Measurements from ENCODE around the gene SIGMAR1. TPM values are rescaled to one million over a fixed set of nuclear protein-coding genes. Genes with fewer than 3 reads are reported as not detected.

SIGMAR1 gene
- total and polyA plus RNA-seq, 2 of the 8 experiments (the other 6 are each of a cell fraction or from before 2014, with no cell fraction given) = 84.2 to 134 TPM

- no peak for FAIRE-seq
These were observed 33.7 kb upstream of the SIGMAR1 start for GRCh38 chr9:34671307-34671706.

More at GRCh38 chr9:34671307-34671706, 33.7 kb upstream of the SIGMAR1 start:
- Histone ChIP-seq H3K18ac (ENCODE audit: extremely low read depth, low read length) (no peak overlapping the region), H3K27ac (ENCODE audit: low read depth, low read length) (no peak overlapping the region), H3K9ac (replicated peaks in 1 of 4; ENCODE audit: extremely low read depth in 1 of 4, low read depth in 3 of 4, low read length in 3 of 4) (no peak overlapping the region), H3K79me1 (ENCODE audit: low read depth, low read length) (no peaks in the 10 kb centered on the region), H2BK15ac (ENCODE audit: low read length) (no peak overlapping the region), H4K20me1 (replicated peaks in 1 of 2; ENCODE audit: control insufficient read depth in 1 of 2, insufficient read depth in 2 of 2, low read length in 2 of 2) (peaks cover 0 to 6% of the 10 kb centered on the region in 2 experiments), H3K36me3 (ENCODE audit: control insufficient read depth in 2 of 4, insufficient read depth in 4 of 4, low read length in 3 of 4) (peaks cover 0 to 5% (median 0%) of the 10 kb centered on the region in 4 experiments; a peak in 3 of 8 replicates), H3K4ac (replicated peaks; ENCODE audit: insufficient read length, low read depth, low read length) (no peak overlapping the region), H2BK5ac (ENCODE audit: low read depth, low read length) (no peak overlapping the region), H4K5ac (ENCODE audit: insufficient read length, low read depth, low read length) (no peak overlapping the region), H3K27me3 (replicated peaks in 1 of 4; ENCODE audit: control insufficient read depth in 3 of 4, extremely low read depth in 1 of 4, insufficient read depth in 3 of 4, low read length in 3 of 4) (no peaks in the 10 kb centered on the region), H4K91ac (replicated peaks; ENCODE audit: insufficient read length, low read length) (no peak overlapping the region), H2BK20ac (ENCODE audit: low read length) (no peak overlapping the region), H3K4me1 (replicated peaks in 1 of 4; ENCODE audit: control insufficient read depth in 3 of 4, insufficient read depth in 4 of 4, low read length in 3 of 4) (peaks cover 0 to 2% (median under 1%) of the 10 kb centered on the region in 4 experiments; a peak in 1 of 7 replicates), H2BK120ac (replicated peaks; ENCODE audit: low read depth, low read length) (no peak overlapping the region), H3K23me2 (ENCODE audit: low read depth, low read length) (no peaks in the 10 kb centered on the region; the same call in 1 of the 2 replicates), H4K8ac (ENCODE audit: extremely low read depth, insufficient read depth, low read length) (no peak overlapping the region), H2AFZ (ENCODE audit: low read length) (no peak overlapping the region), H3K23ac (ENCODE audit: insufficient read length) (no peak overlapping the region), H3K79me2 (ENCODE audit: control insufficient read depth in 1 of 2, insufficient read depth in 2 of 2, low read length in 2 of 2) (peaks cover 0 to 7% of the 10 kb centered on the region in 2 experiments; a peak in 1 of 4 replicates), H3K56ac (replicated peaks; ENCODE audit: insufficient read length, low read depth, low read length) (no peak overlapping the region), H3K4me3 (ENCODE audit: extremely low read depth in 1 of 4, insufficient read depth in 2 of 4, low read depth in 3 of 4, low read length in 4 of 4) (no peak overlapping the region), H2BK12ac (ENCODE audit: low read depth, low read length) (no peak overlapping the region), H2AK5ac (ENCODE audit: low read depth, low read length) (no peak overlapping the region), H3K14ac (ENCODE audit: insufficient read length) (no peak overlapping the region), H3K9me3 (ENCODE audit: insufficient read depth in 2 of 2, low read depth in 1 of 2, low read length in 1 of 2) (peaks cover 3 to 5% of the 10 kb centered on the region in 2 experiments; a peak in 1 of 4 replicates), H3K4me2 (ENCODE audit: insufficient read depth in 1 of 2, low read depth in 2 of 2, low read length in 2 of 2) (no peak overlapping the region)
- POLR2A ChIA-PET (ENCODE audit: partially characterized antibody) = interaction anchor here (1.2 kb wide), 1 partner anchor 20 kb away, joined by 3 read pairs; the partner anchor contains the start of gene IL11RA
- no peak for DNase-seq (ENCODE audit: low read depth in 1 of 2, low spot score in 2 of 2)
- CTCF ChIA-PET (ENCODE audit: partially characterized antibody) = interaction anchor here (1.5 to 5.5 kb wide), 2 partner anchors 14 to 32 kb away, joined by 4 to 27 read pairs; no protein-coding TSS in a partner anchor
- WGBS, 2 experiments (ENCODE audit: extremely low coverage in 1 of 2, insufficient coverage in 1 of 2, insufficient read length in 1 of 2, insufficient replicate concordance in 2 of 2, low coverage in 1 of 2, low lambda C conversion rate in 2 of 2, missing lambda C conversion rate in 1 of 2) = 80% methylated on average over 1 of the region's 1 CpG; no CpG with 5 or more reads in 1 of the 2 experiments
- TF ChIP-seq EP300 (IDR thresholded peaks at IDR 0.05; ENCODE audit: borderline replicate concordance in 1 of 2, low read depth in 2 of 2, low read length in 2 of 2) (no peak), TBP (IDR thresholded peaks at IDR 0.05; ENCODE audit: low read depth, low read length) (no peak), CHD2 (IDR thresholded peaks at IDR 0.05; ENCODE audit: low read length) (no peak), POU5F1 (IDR thresholded peaks at IDR 0.05; ENCODE audit: low read depth, low read length) (no peak), RNF2 (IDR thresholded peaks at IDR 0.05; ENCODE audit: borderline replicate concordance, low read depth, low read length, missing control alignments, poor library complexity, severe bottlenecking) (no peak)
